ENCODE data around the gene EVA1A.
A peak's percentile ranks its signal among the peaks of the same experiment; 100 is the strongest.

Gene EVA1A

DNA sequence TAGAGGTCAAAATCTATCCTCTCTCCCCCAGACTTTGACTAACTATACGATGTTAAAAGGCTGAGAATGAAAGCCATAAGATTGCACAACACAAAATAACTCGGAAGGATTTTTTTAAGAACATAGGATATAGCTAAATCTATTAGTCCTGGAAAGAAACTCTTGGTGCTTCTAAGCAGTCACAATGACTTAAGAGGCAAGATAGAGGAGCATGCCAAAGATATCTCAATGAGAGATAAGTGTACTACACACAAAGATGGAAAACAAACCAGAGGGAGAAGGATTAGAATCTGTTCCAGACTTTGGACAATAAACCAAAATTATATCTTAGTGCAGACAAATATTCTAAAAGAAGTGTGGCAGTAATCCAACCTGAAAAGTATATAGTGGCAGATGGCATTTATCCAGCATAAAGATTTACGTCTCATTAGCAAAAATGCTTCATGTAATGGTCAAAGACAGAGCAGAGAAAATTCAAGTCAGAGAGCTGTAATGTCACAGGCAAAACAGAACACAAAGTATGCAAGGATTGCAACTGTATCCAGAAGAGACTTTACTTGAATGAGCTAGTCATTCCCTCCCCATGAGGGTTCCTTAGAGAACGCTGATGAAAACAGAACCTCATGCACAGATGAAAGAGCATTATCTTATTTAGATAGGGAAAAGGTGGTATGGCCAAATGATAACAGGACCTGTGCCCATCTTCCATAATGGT, 28.8 kb upstream of the EVA1A start:
- no peak for DNase-seq (ENCODE audit: low read depth, low spot score)

DNA sequence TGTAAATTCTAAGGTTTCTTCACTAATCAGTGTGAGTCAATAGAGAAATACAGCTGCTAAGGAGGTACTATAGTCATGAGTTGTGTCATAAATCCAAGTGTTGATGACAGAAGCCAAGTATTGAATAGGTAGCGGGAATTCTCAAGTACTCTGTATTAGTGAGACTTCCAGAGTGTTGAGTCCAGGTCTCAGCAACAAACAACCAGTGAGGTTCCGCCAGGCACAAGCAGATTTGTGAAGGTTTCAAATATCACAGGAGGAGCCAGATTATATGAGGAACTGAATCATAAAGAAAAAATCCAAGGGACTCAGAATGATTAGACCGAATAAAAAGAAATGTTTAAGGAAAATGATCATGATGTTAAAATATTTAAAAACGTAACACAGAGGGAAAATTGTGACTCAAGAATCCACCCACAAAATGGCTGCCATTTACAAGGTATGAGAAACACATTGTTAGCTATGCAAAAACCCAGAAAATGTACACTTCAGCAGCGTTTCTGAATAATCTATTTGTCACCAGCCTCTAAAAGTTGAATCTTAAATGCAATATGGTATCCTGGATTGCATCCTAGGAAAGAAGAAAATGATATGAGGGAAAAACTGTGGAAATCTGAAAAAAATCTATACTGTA, 27.3 kb upstream of the EVA1A start:
- peak; percentile 62 for DNase-seq (ENCODE audit: low read depth, low spot score)

DNA sequence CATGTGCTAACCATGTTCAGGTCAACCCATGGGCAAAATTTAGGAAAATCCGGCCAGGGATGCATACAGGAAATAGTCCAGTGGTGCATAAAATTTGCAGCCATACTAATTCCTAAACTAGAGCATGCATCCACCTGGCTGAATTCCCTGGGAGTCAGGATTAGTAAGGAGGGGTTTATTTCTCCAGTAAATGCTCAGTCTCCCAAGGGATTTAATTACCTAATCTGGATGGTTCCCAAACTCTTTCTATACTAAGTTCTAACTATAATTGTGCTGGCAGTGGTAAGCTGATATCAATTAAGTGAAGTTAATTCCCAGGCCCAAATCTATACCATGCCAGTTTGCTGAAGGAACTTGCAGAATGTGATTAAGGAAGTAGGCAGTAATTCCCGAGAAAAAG, 26.2 kb upstream of the EVA1A start:
- no peak for DNase-seq (ENCODE audit: low read depth, low spot score)

DNA sequence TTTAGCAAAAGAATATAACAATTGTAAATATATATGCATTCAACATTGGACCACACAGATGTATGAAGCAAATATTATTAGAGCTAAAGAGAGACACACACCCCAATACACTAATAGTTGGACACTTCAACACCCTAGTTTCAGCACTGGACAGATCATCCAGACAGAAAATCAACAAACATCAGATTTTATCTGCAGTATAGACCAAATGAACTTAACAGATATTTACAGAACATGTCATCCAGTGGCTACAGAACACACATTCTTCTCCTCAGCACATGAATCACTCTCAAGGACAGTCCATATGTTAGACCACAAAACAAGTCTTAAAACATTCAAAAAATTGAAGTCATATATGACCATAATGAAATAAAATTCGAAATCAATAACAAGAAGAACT, 22.1 kb upstream of the EVA1A start:
- no peak for DNase-seq (ENCODE audit: low read depth, low spot score)

DNA sequence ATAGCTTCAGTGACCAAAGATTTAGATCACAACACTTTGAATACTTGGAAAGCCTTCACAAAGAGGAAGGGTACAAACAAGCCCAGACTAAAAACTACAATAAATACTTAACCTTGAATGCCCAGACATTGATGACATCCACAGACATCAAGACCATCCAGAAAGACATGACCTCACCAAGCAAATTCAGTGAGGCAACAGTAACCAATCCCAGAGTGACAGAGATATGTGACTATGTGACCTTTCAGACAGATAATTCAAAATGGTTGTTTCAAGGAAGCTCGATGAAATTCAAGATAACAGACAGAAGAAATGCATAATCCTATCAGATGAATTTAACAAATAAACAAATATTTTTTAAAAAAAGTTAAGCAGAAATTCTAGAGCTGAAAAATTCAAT, 19.9 kb upstream of the EVA1A start:
- no peak for DNase-seq (ENCODE audit: low read depth, low spot score)

DNA sequence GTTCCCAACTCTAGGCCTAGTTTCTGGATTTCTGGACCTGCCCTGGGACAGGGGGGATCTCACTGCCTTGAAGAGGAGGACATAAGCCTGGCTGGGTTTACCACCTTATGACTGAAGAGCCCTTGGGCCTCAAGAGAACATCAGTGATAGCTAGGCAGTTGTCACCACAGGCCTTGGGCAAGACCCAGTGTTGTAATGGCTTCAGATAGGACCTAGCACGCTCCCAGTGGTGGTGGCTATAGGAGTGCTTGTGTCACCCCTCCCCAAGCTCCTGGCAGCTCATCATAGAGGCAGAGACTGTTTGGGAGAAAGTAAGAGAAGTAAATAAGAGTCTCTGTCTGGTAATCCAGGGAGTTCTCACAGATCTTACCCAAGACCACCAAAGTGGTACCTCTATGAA, 19.4 kb upstream of the EVA1A start:
- no peak for DNase-seq (ENCODE audit: low read depth, low spot score)

DNA sequence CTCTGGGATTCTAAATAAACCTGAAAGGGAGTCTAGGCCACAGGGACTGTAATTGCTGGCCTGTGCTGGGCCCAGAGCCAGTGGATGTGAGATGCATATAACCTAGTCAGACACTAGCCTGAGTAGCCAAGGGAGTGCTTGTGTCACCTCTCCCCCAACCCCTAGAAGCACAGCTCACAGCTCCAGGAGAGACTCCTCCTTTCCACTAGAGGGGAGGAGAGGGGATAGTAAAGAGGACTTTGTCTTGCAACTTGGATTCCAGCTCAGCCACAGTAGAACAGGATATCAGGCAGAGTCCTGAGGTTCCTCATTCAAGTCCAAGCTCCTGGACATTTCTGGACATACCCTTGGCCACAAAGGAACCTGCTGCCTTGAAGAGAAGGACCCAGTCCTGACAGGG, 18.4 kb upstream of the EVA1A start:
- DNase-seq (ENCODE audit: low read depth, low spot score): no peak

DNA sequence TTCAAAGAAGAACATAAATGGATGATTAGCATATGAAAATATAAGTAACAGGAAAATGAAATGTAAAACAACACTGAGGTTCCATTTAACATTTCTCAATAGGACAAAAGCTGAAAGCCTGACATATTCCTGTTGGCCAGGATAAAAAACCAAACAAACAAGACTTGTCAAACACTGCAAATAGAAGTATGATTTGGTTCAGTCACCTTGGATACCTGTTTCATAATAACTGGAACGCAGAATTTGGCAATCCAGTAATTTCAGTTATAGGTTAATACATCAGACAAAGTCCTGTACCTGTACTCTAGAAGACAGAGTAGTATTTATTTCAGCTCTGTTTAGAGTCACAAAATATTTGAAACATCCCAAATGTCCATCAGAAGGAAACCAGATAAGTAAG, 16.5 kb upstream of the EVA1A start:
- DNase-seq (ENCODE audit: low read depth, low spot score): no peak

DNA sequence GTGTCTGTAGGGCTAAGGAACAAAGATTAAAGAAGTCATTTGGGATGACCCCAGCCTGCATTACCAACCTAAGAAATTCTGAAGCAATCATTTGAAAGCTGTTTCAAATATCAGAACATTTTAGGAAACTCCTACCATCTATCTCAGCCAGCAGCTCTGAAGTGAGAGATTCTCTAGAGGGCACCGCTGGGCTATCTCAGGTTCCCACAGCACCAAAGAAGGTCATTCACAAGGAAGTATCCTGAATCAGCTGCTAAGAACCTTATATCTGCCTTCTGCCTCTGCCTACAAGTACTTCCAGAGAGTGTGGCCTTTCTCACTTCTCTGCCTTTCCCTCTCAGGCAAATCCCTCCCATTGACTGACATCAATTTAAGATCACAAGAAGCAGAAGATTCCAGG, 13.4 kb upstream of the EVA1A start:
- DNase-seq (ENCODE audit: low read depth, low spot score): no peak

DNA sequence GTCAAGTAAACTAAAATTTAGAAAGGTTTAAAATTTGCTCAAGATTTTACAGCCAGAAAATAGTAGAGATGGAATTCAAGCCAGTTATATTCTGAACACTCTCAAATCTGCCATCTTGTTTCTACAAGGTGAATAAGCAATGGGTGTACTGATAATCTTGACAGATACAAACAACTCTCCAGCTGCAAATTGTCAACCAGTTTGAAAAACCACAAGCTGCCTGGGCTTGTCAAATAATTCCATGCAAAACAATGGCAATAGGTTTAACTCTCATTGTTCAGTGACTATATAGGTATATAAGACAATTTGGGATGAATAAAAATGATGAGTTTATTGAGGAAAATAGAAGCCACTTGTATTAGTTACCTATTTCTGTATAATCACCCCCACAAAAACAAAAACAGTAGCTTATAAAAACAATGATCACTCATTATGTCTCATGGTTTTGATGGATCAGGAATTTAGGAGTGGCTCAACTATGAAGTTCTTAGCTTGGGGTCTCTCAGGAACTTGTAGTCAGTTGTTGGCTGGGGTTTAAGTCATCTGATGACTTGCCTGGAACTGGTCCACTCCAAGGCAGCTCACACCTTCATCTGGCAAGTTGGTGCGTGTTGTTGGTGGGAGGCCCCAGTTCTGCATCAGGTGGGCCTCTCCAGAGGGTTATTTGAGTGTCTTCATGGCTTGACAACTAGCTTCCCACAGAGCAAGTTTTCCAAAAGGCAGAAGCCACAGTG, 12.6 kb upstream of the EVA1A start:
- no peak for DNase-seq (ENCODE audit: low read depth, low spot score)

DNA sequence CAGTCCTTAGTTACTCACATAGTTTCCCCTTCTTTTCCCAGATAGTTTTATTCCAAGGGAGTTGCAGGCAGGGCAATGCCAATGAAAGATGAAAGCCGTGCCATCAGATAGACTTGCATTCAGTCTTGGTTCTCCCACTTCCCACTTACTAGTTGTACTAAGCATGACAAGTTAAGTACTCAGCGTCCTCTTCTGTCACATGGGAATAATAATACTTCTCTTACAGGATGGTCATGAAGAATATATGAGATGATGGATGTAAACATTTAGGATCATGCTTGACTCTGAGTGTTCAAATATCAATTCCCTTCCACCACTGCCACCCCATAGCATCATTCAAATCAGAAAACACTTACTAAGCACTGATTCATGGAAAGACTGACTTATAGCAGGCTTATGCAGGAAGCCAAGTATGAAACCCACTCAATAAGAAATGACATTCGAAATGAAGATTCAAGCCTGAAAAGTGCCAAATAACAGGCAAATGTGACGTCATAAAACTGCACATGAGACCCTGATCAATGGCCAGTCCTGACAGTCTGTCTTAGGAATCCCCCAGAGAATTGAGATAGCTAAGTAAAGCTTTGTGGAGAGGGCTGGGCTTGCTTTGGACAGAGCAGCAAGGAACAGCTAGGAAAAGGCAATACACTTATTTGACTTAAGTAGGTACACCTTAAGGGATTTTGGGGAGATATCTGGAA, 11.1 kb upstream of the EVA1A start:
- no peak for DNase-seq (ENCODE audit: low read depth, low spot score)

DNA sequence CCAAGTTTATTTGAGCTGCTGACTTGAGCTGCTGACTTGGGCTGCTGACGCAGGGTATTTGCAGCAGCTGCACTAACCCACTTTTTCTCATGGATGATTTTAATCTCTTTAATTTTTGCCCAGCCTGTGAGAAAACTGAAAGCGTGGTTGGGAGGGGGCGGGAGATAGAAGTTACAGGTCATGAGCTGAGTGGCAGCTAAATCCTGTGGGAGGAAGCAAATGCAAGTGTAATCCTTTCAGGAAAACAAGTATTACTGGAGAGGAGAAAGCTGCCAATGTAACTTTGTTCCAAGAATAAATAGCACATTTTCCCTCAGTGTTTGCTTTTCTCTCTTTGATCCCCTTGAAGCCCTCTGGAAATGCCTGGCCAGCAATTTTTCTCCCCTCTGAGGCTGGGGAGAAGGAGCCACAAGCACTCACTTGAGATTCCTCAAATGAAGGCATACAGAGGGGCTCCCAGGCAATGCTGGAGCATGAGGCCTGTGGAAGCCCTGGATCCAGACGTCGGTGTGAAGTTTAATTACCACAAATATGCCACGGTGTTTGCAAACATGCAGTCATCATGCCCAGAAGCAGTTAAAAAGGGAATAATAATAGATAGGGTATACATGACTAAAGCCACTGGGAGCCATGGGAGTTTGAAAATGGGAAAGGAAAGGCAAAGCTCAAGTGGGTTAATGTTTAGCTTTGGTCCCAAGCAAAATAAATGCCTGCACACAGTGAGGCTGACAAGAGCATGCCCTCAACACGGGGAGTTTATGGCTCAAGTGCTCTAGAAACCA, 10.4 kb upstream of the EVA1A start:
- DNase-seq (ENCODE audit: low read depth, low spot score): peak; percentile 91

DNA sequence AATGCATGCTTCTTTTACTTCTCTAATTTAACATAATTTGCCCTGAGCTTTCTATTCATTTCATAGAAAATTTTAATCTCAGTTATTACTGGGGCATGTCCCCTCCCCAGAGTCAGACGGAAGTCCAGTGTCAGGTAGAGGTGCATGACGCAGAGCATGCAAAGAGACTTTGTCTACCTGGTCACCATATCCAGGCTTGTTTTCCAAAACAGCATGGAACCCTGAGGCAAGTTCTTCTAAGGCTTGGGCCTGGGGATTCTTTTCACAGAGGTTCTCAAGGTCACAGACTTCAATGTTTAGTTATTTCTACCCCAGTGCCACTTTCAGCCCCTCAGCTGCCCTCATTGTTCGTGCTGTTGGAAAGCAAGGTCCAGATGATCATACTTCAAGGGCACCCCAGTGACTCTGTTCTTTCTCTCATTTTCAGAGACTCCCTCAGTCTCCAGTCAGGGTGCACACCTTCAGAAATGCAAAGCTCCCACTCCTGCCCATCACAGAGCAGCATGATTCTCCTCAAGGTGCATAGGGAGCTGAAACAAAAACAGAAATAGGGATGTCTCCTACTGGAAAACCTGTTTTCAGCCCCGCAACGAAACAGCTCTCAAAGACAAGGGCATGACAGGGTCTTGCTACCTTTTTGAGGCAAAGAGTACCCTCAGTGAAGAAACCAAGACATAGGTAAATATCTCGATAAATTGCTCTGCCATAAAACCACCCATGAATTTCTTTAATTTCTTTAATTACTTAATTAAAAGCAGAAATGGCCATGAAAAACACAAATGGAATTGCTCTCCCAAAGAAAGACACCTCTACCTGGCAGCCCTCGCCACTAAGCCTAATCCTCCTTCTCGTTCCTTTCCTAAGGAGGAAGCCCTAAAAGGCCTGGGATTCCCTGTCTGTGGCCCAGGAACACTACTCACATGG, 9.5 kb upstream of the EVA1A start:
- DNase-seq (ENCODE audit: low read depth, low spot score): no peak

DNA sequence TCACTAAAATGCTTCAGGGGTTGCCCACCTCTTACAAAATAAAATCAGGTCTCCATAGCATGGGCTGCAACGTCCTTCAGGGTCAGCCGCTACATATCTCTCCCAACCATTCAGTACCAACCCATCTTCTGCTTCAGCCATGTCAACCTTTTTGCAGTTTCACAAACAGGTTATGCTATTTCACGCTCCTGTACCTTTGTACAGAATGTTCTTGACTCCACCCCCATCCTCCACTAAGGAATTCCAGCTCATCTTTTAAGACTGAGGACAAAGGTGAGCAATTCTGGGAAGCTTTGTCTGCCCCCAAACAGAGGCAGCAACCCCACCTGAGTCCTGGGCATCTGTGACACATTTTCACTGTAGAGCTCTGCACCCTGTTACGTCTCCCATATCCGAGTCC, 8.8 kb upstream of the EVA1A start:
- DNase-seq (ENCODE audit: low read depth, low spot score): no peak

DNA sequence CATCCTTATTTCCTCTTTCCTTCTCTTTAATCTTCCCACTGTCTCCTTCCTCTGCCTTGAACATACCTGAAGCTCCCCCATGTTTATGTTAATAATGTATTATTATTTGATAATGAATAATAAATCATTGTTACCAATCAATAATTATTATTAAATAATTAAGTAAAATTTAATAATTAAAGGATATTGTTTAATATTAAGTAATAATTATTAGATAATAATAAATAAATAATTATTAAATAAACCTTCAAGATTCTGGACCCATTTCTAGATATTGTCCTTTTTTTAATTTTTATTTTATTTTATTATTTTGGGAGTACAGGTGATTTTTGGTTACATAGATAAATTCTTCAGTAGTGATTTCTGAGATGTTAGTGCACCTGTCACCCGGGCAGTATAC, 7.4 kb upstream of the EVA1A start:
- DNase-seq (ENCODE audit: low read depth, low spot score): no peak

DNA sequence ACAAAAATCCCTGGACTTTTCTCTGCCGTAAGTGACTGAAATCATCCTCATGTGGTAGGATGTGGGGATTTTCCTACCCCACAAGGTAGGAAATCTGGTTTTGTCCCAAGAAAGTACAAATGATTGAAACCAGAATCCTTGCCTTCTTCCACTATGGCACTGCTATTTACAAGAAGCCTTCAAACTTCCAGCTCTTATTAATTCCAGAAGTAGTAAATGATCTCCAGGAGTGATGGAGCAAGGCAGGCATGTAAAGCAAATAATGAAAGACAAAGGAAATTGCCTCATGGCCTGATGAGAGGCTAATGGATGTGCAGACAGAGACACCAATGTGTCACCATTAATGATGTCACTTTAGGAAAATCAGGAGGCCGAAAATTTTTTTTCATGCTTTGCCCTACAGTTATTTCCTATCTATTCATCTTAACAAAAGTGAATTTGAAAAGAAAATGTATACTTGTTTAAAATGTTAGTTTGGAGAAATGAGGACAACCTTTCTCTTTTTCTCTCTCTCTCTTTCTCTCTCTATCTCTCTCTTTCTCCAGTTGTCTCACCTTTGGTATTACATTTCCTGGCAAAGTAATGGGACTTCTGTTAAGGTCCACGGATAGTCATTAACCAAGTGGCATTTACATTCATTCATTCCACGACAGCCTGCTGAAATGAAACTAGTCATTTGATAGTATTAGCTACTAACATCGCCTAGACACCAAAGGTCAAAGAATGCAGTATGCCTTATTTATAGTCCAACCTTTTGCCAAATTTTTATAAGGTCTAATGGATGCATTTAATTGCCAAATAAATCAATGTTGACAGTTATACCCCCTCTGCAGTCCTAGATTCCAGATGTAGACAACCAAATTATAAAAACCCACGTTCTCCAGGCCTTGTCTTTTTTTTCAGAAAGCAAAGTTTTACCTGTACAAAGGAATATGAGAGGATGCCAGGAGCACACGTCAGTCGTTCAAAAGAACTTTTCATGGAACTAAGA, 5.0 kb upstream of the EVA1A start:
- DNase-seq (ENCODE audit: low read depth, low spot score): no peak

DNA sequence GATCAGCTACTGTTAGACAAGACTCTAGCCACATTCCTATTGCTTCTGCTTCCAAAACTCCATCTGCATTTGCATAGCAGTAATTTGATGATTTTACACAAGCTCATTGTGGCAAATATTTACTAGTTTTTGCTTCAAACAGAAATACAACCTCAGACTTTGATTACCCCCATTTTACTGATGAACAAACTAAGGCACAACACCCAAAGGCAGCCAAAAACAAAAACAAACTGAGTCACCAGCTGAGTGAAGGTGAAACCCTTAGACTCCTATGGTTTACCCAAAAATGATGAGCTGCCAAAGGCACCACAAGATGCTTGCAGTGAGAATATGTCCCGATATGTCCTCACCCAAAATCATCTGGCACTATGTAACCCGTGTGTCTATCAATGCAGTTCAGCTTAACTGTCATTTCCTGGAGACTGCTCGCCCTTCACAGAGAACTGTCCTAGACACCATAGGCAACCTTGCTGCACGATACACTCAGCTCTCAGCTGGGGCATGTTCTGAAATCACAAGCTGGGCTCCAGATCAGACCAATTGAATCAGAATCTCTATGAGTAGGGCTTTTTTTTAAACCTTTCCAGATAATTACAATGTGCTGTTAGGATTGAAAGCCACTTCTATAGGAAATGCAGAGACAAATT, 4.1 kb upstream of the EVA1A start:
- no peak for DNase-seq (ENCODE audit: low read depth, low spot score)

DNA sequence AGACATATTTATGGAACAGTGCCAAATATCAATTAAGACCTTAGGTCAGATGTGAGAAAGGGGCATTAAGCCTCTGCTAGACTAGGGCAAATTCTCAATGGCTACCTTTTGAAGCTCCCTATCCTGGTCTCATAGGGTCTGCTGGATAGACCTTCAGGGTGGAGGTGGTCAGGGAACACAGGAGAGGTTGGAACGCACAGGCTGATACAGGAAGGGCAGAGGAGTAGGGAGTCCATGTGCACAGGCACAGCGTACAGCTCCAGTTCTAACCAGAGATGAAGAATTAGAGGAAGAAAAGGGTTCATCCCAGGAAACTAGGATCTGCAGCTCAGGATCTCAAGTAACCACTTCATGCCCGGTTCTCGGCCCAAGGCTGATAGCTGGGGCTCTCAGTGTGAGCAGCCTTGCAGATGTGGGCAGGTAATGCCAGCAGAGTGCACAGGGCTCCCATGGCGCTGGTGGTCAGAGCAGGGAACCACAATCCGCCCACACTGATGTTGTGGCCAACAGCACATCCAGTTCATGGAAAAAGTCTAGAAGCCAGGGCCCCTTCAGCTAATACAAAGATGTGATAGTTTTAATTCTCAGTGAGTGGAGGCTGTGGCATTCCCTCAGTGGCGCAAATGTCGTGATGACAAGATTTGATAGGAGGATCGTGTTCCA, 3.4 kb upstream of the EVA1A start:
- no peak for DNase-seq (ENCODE audit: low read depth, low spot score)

Measured in astrocyte of the hippocampus (primary cell).